Natural killer cell (primary cell): ENCODE data around the gene SCLT1. TPM values are rescaled to one million over a fixed set of nuclear protein-coding genes. Genes with fewer than 3 reads are reported as not detected.

Experiments
- ATAC-seq, 3 donors: fragments of 150-1000 bp in 2 of 3; fragments of 200-7000 bp in 1 of 3; cut with Tn5 transposase; 1 replicate in 1 of 3; 2 replicates in 2 of 3; pipeline ENCODE4 v1.10.0; 2021; ENCODE audit warnings: mild to moderate bottlenecking in 2 of 3, moderate library complexity in 2 of 3
- DNase-seq, 2 donors: peaks; one replicate each; pipeline versions ENCODE4 v3.0.0 to v3.0.0-alpha.2; 2013 to 2021; ENCODE audit warnings: mixed read lengths in 1 of 2
- H3K27ac ChIP-seq: one replicate; pipeline ENCODE4 v1.5.1; 2013; ENCODE audit warnings: mild to moderate bottlenecking, low read length
- H3K27me3 ChIP-seq: one replicate; pipeline ENCODE4 v1.6.1; 2013; ENCODE audit warnings: low read length; ENCODE audit not compliant: control insufficient read depth, insufficient read depth
- H3K36me3 ChIP-seq: one replicate; pipeline ENCODE4 v1.6.1; 2013; ENCODE audit warnings: low read length; ENCODE audit not compliant: control insufficient read depth, insufficient read depth
- H3K4me1 ChIP-seq: one replicate; pipeline ENCODE4 v1.6.1; 2013; ENCODE audit warnings: low read length; ENCODE audit not compliant: control insufficient read depth, insufficient read depth
- H3K4me3 ChIP-seq: one replicate; pipeline ENCODE4 v1.5.1; 2013; ENCODE audit warnings: low read length
- H3K9me3 ChIP-seq: one replicate; pipeline ENCODE4 v1.6.1; 2013; ENCODE audit warnings: low read length; ENCODE audit not compliant: control insufficient read depth, insufficient read depth
- H3K27ac Mint-ChIP-seq, 2 donors: one replicate each; pipeline ENCODE4 v1.8.0; 2022; ENCODE audit warnings: mild to moderate bottlenecking in 2 of 2, mixed read lengths in 2 of 2, moderate library complexity in 1 of 2
- H3K27me3 Mint-ChIP-seq, 2 donors: one replicate each; pipeline ENCODE4 v1.8.0; 2022; ENCODE audit warnings: low read depth in 2 of 2, mixed read lengths in 2 of 2
- H3K36me3 Mint-ChIP-seq: one replicate; pipeline ENCODE4 v1.8.0; 2022; ENCODE audit warnings: mixed read lengths
- H3K4me1 Mint-ChIP-seq, 2 donors: one replicate each; pipeline ENCODE4 v1.8.0; 2022; ENCODE audit warnings: mixed read lengths in 2 of 2
- H3K4me3 Mint-ChIP-seq: one replicate; pipeline ENCODE4 v1.8.0; 2022; ENCODE audit warnings: mild to moderate bottlenecking, moderate library complexity, mixed read lengths
- H3K9me3 Mint-ChIP-seq, 2 donors: one replicate each; pipeline ENCODE4 v1.8.0; 2022; ENCODE audit warnings: mixed read lengths in 2 of 2
- CTCF ChIP-seq: fragments of 200-600 bp; IDR thresholded peaks from one replicate; pipeline ENCODE4 v1.8.0; 2022; ENCODE audit warnings: antibody characterized with exemption
- WGBS: methylation state at CpG from one replicate; pipeline ENCODE4 v1.1.7; 2013; ENCODE audit warnings: missing lambda C conversion rate; ENCODE audit not compliant: insufficient coverage; 5-methylcytosine and 5-hydroxymethylcytosine counted together
- intact Hi-C: fragments of 100-400 bp; cut with micrococcal nuclease; formaldehyde crosslinking; loops from one replicate; pipeline ENCODE4 v1.14.2; 2022
- total RNA-seq, 4 donors: library from RNA; stranded (reverse); fragments of 120-200 nt in 1 of 4; gene quantifications; one replicate each; pipeline versions ENCODE4 v1.2.3 to v1.2.4, GENCODE V29; 2013 to 2022

The SCLT1 gene
- total RNA-seq, 3 donors from 2014 or later (not counting 1 experiment from before 2014, with no cell fraction given): 54.0 to 59.9 (median 55.4) TPM

GRCh38 chr4:129062580-129062979 lies 30.8 kb downstream of the SCLT1 start:
- Mint-ChIP-seq H3K4me3 (no peak overlapping the region), H3K4me1 (peaks cover 0 to under 1% of the 10 kb centered on the region in 2 donors), H3K27me3 (no peaks in the 10 kb centered on the region), H3K9me3 (peaks cover 13 to 21% of the 10 kb centered on the region in 2 donors), H3K27ac (no peak overlapping the region), H3K36me3 (peaks cover 54% of the 10 kb centered on the region)
- 100% methylated on average over 3 of the region's 3 CpGs for WGBS
- H3K4me3 ChIP-seq: no peak overlapping the region
- DNase-seq (no peak), ATAC-seq (no peak)
- H3K27me3 ChIP-seq: no peaks in the 10 kb centered on the region
- H3K9me3 ChIP-seq: peaks cover 30% of the 10 kb centered on the region
- no peaks in the 10 kb centered on the region for H3K4me1 ChIP-seq
- no peak for TF ChIP-seq CTCF
- intact Hi-C loops: no loop called here
- H3K36me3 ChIP-seq: no peaks in the 10 kb centered on the region
- H3K27ac ChIP-seq: no peak overlapping the region

- DNase-seq: no peak
- TF ChIP-seq CTCF: no peak
- Mint-ChIP-seq H3K4me1 (no peaks in the 10 kb centered on the region), H3K27me3 (no peaks in the 10 kb centered on the region), H3K9me3 (peaks cover 18 to 32% of the 10 kb centered on the region in 2 donors), H3K4me3 (no peak overlapping the region), H3K36me3 (peaks cover 70% of the 10 kb centered on the region), H3K27ac (no peak overlapping the region)
- no peak overlapping the region for H3K27ac ChIP-seq
- H3K36me3 ChIP-seq: no peaks in the 10 kb centered on the region
- peaks cover 47% of the 10 kb centered on the region for H3K9me3 ChIP-seq
- H3K27me3 ChIP-seq: no peaks in the 10 kb centered on the region
- H3K4me1 ChIP-seq: no peaks in the 10 kb centered on the region
- no peak for ATAC-seq
- intact Hi-C loops: no loop called here
- H3K4me3 ChIP-seq: no peak overlapping the region
These were observed 34.3 kb downstream of the SCLT1 start for GRCh38 chr4:129059028-129059427.

- H3K27me3 ChIP-seq: no peaks in the 10 kb centered on the region
- Mint-ChIP-seq H3K4me1 (peaks cover 13% of the 10 kb centered on the region in 2 donors), H3K27me3 (no peaks in the 10 kb centered on the region), H3K27ac (peak overlapping the region; percentile 29 to 39), H3K36me3 (no peaks in the 10 kb centered on the region), H3K9me3 (peaks cover 0 to 3% of the 10 kb centered on the region in 2 donors), H3K4me3 (no peak overlapping the region)
- H3K4me1 ChIP-seq: no peaks in the 10 kb centered on the region
- intact Hi-C loops: no loop called here
- 100% methylated on average over 1 of the region's 1 CpG for WGBS
- H3K36me3 ChIP-seq: no peaks in the 10 kb centered on the region
- no peak for DNase-seq
- no peak for TF ChIP-seq CTCF
- no peak overlapping the region for H3K27ac ChIP-seq
- no peaks in the 10 kb centered on the region for H3K9me3 ChIP-seq
- no peak overlapping the region for H3K4me3 ChIP-seq
- ATAC-seq: peak in 1 of 3 donors; percentile 17
These were observed 47.0 kb downstream of the SCLT1 start for GRCh38 chr4:129046055-129046959.
